DOHH2 (cell line): ENCODE data around the gene C1orf185.

Experiments
- H3F3A ChIP-seq: fragments of 200-600 bp; sonication (generic), shearing (Covaris generic); 2 replicates; pipeline ENCODE4 v1.6.0; 2016; ENCODE audit warnings: antibody characterized with exemption, mild to moderate bottlenecking; ENCODE audit not compliant: control insufficient read depth, insufficient read depth
- H3K27ac ChIP-seq: fragments of 200-600 bp; sonication (generic); 2 replicates; pipeline ENCODE4 v1.5.1; 2014; ENCODE audit warnings: low read depth, mild to moderate bottlenecking, low read length, moderate library complexity
- H3K27me3 ChIP-seq: fragments of 200-600 bp; sonication (generic); 2 replicates; pipeline ENCODE4 v1.6.1; 2014; ENCODE audit warnings: mild to moderate bottlenecking, low read length, mixed read lengths; ENCODE audit not compliant: control insufficient read depth
- H3K36me3 ChIP-seq: fragments of 200-600 bp; sonication (generic); 2 replicates; pipeline ENCODE4 v1.6.1; 2014; ENCODE audit warnings: mild to moderate bottlenecking, low read length, moderate library complexity, mixed read lengths; ENCODE audit not compliant: control insufficient read depth
- H3K4me1 ChIP-seq: fragments of 200-600 bp; sonication (generic); 2 replicates; pipeline ENCODE4 v1.6.1; 2014; ENCODE audit warnings: mild to moderate bottlenecking, low read length, mixed read lengths; ENCODE audit not compliant: control insufficient read depth
- H3K4me2 ChIP-seq: fragments of 200-600 bp; sonication (generic); 2 replicates; pipeline ENCODE4 v1.6.0; 2014; ENCODE audit warnings: mild to moderate bottlenecking, low read length, moderate library complexity
- H3K4me3 ChIP-seq: fragments of 200-600 bp; sonication (generic); 2 replicates; pipeline ENCODE4 v1.5.1; 2014; ENCODE audit warnings: mild to moderate bottlenecking, low read length, mixed read lengths
- H3K79me2 ChIP-seq: fragments of 200-600 bp; sonication (generic); 2 replicates; pipeline ENCODE4 v1.6.1; 2014; ENCODE audit warnings: mild to moderate bottlenecking, low read length, mixed read lengths; ENCODE audit not compliant: control insufficient read depth
- H3K9me2 ChIP-seq: fragments of 200-600 bp; sonication (generic); replicated peaks from 2 replicates; pipeline ENCODE4 v1.6.1; 2014; ENCODE audit warnings: mild to moderate bottlenecking, low read length, mixed read lengths; ENCODE audit not compliant: control insufficient read depth
- H3K9me3 ChIP-seq: fragments of 200-600 bp; sonication (generic); 2 replicates; pipeline ENCODE4 v1.6.1; 2014; ENCODE audit warnings: antibody characterized with exemption, low read length, mixed read lengths; ENCODE audit not compliant: control insufficient read depth, insufficient read depth
- H4K20me1 ChIP-seq: fragments of 200-600 bp; sonication (generic); 2 replicates; pipeline ENCODE4 v1.6.0; 2014; ENCODE audit warnings: low read depth, mild to moderate bottlenecking, antibody characterized with exemption, low read length, moderate library complexity; ENCODE audit not compliant: control insufficient read depth, insufficient read depth
- CTCF ChIP-seq: fragments of 200-600 bp; sonication (generic); IDR thresholded peaks from one replicate; pipeline ENCODE4 v1.5.1; 2014; ENCODE audit warnings: antibody characterized with exemption, mild to moderate bottlenecking, low read depth, low read length; ENCODE audit not compliant: poor library complexity, severe bottlenecking
- EZH2phosphoT487 ChIP-seq: fragments of 200-600 bp; sonication (generic); IDR thresholded peaks from 2 replicates; pipeline ENCODE4 v1.6.1; 2017; ENCODE audit warnings: borderline replicate concordance, mild to moderate bottlenecking, antibody characterized with exemption, low read length, moderate library complexity, mixed read lengths

Gene C1orf185

GRCh38 chr1:51063121-51063520 lies 38.9 kb upstream of the C1orf185 start:
- Histone ChIP-seq H3K4me1 (no peaks in the 10 kb centered on the region), H4K20me1 (no peaks in the 10 kb centered on the region), H3F3A (no peaks in the 10 kb centered on the region), H3K4me3 (no peak overlapping the region), H3K4me2 (no peak overlapping the region), H3K27ac (no peak overlapping the region), H3K36me3 (no peaks in the 10 kb centered on the region), H3K9me2 (no peaks in the 10 kb centered on the region), H3K9me3 (no peaks in the 10 kb centered on the region), H3K79me2 (no peaks in the 10 kb centered on the region), H3K27me3 (no peaks in the 10 kb centered on the region)
- TF ChIP-seq EZH2phosphoT487 (no peak), CTCF (no peak)

GRCh38 chr1:51070011-51070410 lies 32.0 kb upstream of the C1orf185 start:
- Histone ChIP-seq H3K9me3 (no peaks in the 10 kb centered on the region), H3K27ac (no peak overlapping the region), H3K27me3 (peaks cover 4% of the 10 kb centered on the region), H3F3A (no peaks in the 10 kb centered on the region), H3K4me2 (no peak overlapping the region), H3K79me2 (no peaks in the 10 kb centered on the region), H4K20me1 (no peaks in the 10 kb centered on the region), H3K36me3 (no peaks in the 10 kb centered on the region), H3K4me3 (no peak overlapping the region), H3K9me2 (no peaks in the 10 kb centered on the region), H3K4me1 (no peaks in the 10 kb centered on the region)
- TF ChIP-seq CTCF, result no peak
- TF ChIP-seq EZH2phosphoT487, result no peak

- TF ChIP-seq CTCF, result no peak
- TF ChIP-seq EZH2phosphoT487, result no peak
- Histone ChIP-seq H3K27me3 (peaks cover 4% of the 10 kb centered on the region), H3K4me2 (no peak overlapping the region), H3K4me3 (no peak overlapping the region), H4K20me1 (no peaks in the 10 kb centered on the region), H3K9me3 (no peaks in the 10 kb centered on the region), H3K79me2 (no peaks in the 10 kb centered on the region), H3K36me3 (no peaks in the 10 kb centered on the region), H3K4me1 (no peaks in the 10 kb centered on the region), H3F3A (no peaks in the 10 kb centered on the region), H3K9me2 (no peaks in the 10 kb centered on the region), H3K27ac (no peak overlapping the region)
Observed at GRCh38 chr1:51070640-51071039, 31.4 kb upstream of the C1orf185 start.

GRCh38 chr1:51071291-51072042 lies 30.6 kb upstream of the C1orf185 start:
- Histone ChIP-seq H3K36me3 (no peaks in the 10 kb centered on the region), H3K27ac (no peak overlapping the region), H3F3A (no peaks in the 10 kb centered on the region), H3K79me2 (no peaks in the 10 kb centered on the region), H3K27me3 (peaks cover 6% of the 10 kb centered on the region), H3K9me3 (no peaks in the 10 kb centered on the region), H3K4me2 (no peak overlapping the region), H4K20me1 (no peaks in the 10 kb centered on the region), H3K4me1 (no peaks in the 10 kb centered on the region), H3K4me3 (no peak overlapping the region), H3K9me2 (no peaks in the 10 kb centered on the region)
- TF ChIP-seq CTCF (no peak), EZH2phosphoT487 (no peak)
